ENCODE data around the gene FAM168A.

Gene FAM168A

GRCh38 chr11:73506038-73506437, 91.9 kb downstream of the FAM168A start:
- Histone ChIP-seq H3K4me3 (ENCODE audit: low read depth, low read length) (no peak overlapping the region), H3K27ac (no peak overlapping the region), H3K36me3 (no peaks in the 10 kb centered on the region; the same call in 1 of the 2 replicates), H3K27me3 (ENCODE audit: insufficient read depth, low read depth, severe bottlenecking) (no peaks in the 10 kb centered on the region), H3K9me3 (ENCODE audit: severe bottlenecking) (peaks cover 5% of the 10 kb centered on the region)
- no peak for TF ChIP-seq CTCF (IDR thresholded peaks at IDR 0.05; ENCODE audit: low read depth, low read length)
- DNase-seq = no peak

GRCh38 chr11:73498343-73498742, 99.6 kb downstream of the FAM168A start:
- TF ChIP-seq CTCF (IDR thresholded peaks at IDR 0.05; ENCODE audit: low read depth, low read length) = no peak
- H3K9me3 ChIP-seq (ENCODE audit: severe bottlenecking) = no peaks in the 10 kb centered on the region
- peak overlapping the region; percentile 28; the same call in 1 of the 2 replicates for H3K27ac ChIP-seq
- H3K27me3 ChIP-seq (ENCODE audit: insufficient read depth, low read depth, severe bottlenecking) = no peaks in the 10 kb centered on the region
- DNase-seq = peak; percentile 91
- peaks cover 7% of the 10 kb centered on the region for H3K36me3 ChIP-seq
- H3K4me3 ChIP-seq (ENCODE audit: low read depth, low read length) = no peak overlapping the region

DNA sequence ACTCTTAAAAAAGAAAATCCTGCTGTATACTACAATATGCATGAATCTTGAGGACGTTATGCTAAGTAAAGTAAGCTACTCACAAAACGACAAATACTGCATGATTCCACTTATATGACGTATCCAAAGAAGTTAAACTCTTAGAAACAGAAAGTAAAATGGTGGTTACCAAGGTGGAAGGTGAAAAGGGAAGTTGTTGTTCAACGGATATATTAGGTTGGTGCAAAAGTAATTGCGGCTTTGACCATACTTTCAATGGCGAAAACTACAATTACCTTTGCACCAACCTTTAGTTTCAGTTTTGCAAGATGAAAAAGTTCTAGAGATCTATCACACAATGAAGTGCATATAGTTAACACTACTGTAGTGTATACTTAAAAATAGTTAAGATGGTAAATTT, 101.8 kb downstream of the FAM168A start:
- no peaks in the 10 kb centered on the region for H3K9me3 ChIP-seq (ENCODE audit: severe bottlenecking)
- no peak for DNase-seq
- no peaks in the 10 kb centered on the region for H3K27me3 ChIP-seq (ENCODE audit: insufficient read depth, low read depth, severe bottlenecking)
- no peak for TF ChIP-seq CTCF (IDR thresholded peaks at IDR 0.05; ENCODE audit: low read depth, low read length)
- no peak overlapping the region for H3K4me3 ChIP-seq (ENCODE audit: low read depth, low read length)
- no peak overlapping the region for H3K27ac ChIP-seq
- H3K36me3 ChIP-seq = peaks cover 7% of the 10 kb centered on the region

DNA sequence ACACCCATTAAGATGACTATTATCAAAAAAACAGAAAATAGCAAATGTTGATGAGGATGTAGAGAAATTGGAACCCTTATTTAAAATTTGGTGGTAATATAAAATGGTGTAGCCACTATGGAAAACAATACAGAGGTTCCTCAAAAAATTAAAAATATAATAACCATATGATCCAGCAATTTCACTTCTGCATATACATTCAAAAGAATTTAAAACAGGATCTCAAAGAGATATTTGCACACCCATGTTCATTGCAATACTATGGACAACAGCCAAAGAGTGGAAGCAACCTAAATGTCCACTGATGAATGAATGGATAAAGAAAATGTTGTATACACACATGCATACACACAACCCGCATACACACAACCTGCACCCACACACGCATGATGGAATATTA, 102.2 kb downstream of the FAM168A start:
- no peak overlapping the region for H3K4me3 ChIP-seq (ENCODE audit: low read depth, low read length)
- no peaks in the 10 kb centered on the region for H3K9me3 ChIP-seq (ENCODE audit: severe bottlenecking)
- TF ChIP-seq CTCF (IDR thresholded peaks at IDR 0.05; ENCODE audit: low read depth, low read length) = no peak
- no peaks in the 10 kb centered on the region for H3K27me3 ChIP-seq (ENCODE audit: insufficient read depth, low read depth, severe bottlenecking)
- no peak overlapping the region for H3K27ac ChIP-seq
- no peak for DNase-seq
- H3K36me3 ChIP-seq = peaks cover 7% of the 10 kb centered on the region

DNA sequence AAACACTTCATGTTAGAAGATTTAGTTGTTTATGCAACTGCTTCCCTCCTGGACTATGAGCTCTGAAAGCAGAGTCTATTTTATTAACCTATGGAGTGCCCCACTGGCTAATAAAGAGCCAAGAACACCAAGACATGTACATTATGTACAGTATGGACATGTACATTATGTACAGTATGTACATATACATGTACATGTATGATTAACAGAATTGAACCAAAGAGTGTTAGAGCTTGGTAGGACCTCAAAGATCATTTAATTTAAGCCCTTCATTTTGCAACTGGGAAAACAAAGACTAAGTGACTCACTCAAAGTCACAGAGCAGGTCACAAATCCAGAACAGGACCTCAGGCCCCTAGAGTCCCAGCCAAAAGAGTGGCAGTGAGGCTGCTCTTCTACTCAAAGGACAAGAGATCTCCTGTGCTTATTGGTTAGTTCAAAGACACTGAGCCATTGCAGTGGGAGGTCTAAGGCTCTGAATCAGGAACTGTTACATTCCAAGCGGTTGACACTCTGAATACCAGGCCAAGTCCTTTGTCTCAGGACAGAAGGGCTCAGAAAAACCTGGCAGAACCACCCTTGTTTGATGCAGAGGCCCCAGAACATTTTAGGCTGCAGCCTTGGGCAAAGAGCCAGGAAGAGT, 103.8 kb downstream of the FAM168A start:
- no peaks in the 10 kb centered on the region for H3K27me3 ChIP-seq (ENCODE audit: insufficient read depth, low read depth, severe bottlenecking)
- no peak overlapping the region for H3K4me3 ChIP-seq (ENCODE audit: low read depth, low read length)
- no peak for DNase-seq
- H3K27ac ChIP-seq = no peak overlapping the region
- peaks cover 7% of the 10 kb centered on the region for H3K36me3 ChIP-seq
- no peaks in the 10 kb centered on the region for H3K9me3 ChIP-seq (ENCODE audit: severe bottlenecking)
- TF ChIP-seq CTCF (IDR thresholded peaks at IDR 0.05; ENCODE audit: low read depth, low read length) = no peak

GRCh38 chr11:73481626-73482025, 116.3 kb downstream of the FAM168A start:
- no peak for TF ChIP-seq CTCF (IDR thresholded peaks at IDR 0.05; ENCODE audit: low read depth, low read length)
- no peak for DNase-seq
- no peaks in the 10 kb centered on the region for H3K36me3 ChIP-seq
- no peak overlapping the region for H3K4me3 ChIP-seq (ENCODE audit: low read depth, low read length)
- H3K9me3 ChIP-seq (ENCODE audit: severe bottlenecking) = no peaks in the 10 kb centered on the region
- H3K27me3 ChIP-seq (ENCODE audit: insufficient read depth, low read depth, severe bottlenecking) = no peaks in the 10 kb centered on the region
- H3K27ac ChIP-seq = no peak overlapping the region
